ENCODE measurements around the gene RFK. TPM values are rescaled to one million over a fixed set of nuclear protein-coding genes. Genes with fewer than 3 reads are reported as not detected.

RFK gene
- total and polyA plus RNA-seq, 4 donors, result 9.4 to 25.0 (median 18.5) TPM

GRCh38 chr9:76401176-76401575 lies 7.0 kb upstream of the RFK start:
- no peak overlapping the region for H3K4me3 ChIP-seq (ENCODE audit: low read length in 2 of 2)
- no peaks in the 10 kb centered on the region for H3K9me3 ChIP-seq (ENCODE audit: control insufficient read depth, low read length)
- ATAC-seq (ENCODE audit: low FRiP score), result no peak
- H3K4me1 ChIP-seq (ENCODE audit: control insufficient read depth in 1 of 2, insufficient read depth in 2 of 2, low read length in 2 of 2), result no peaks in the 10 kb centered on the region
- WGBS, 2 donors, result 86 to 90% methylated on average over 2 of the region's 2 CpGs
- no peaks in the 10 kb centered on the region for H3K36me3 ChIP-seq (ENCODE audit: control insufficient read depth in 1 of 2, insufficient read depth in 2 of 2, low read length in 1 of 2)
- H3K27ac ChIP-seq (ENCODE audit: low read depth in 1 of 2, low read length in 2 of 2), result no peak overlapping the region
- H3K27me3 ChIP-seq (ENCODE audit: control insufficient read depth in 1 of 2, insufficient read depth in 2 of 2, low read length in 1 of 2), result no peaks in the 10 kb centered on the region
- intact Hi-C loops (cut with DNase I), result loop anchor here in 1 of 2 donors (5.0 kb wide), 1 partner anchor 306 kb away; no protein-coding TSS in a partner anchor
- no peak for DNase-seq

GRCh38 chr9:76400534-76401096 lies 6.4 kb upstream of the RFK start:
- intact Hi-C loops (cut with DNase I), result loop anchor here in 1 of 2 donors (5.0 kb wide), 1 partner anchor 307 kb away; no protein-coding TSS in a partner anchor
- H3K36me3 ChIP-seq (ENCODE audit: control insufficient read depth in 1 of 2, insufficient read depth in 2 of 2, low read length in 1 of 2), result no peaks in the 10 kb centered on the region
- H3K27ac ChIP-seq (ENCODE audit: low read depth in 1 of 2, low read length in 2 of 2), result no peak overlapping the region
- DNase-seq, result no peak
- no peaks in the 10 kb centered on the region for H3K27me3 ChIP-seq (ENCODE audit: control insufficient read depth in 1 of 2, insufficient read depth in 2 of 2, low read length in 1 of 2)
- ATAC-seq (ENCODE audit: low FRiP score), result no peak
- 39 to 69% methylated on average over 1 of the region's 1 CpG for WGBS, 2 donors
- no peak overlapping the region for H3K4me3 ChIP-seq (ENCODE audit: low read length in 2 of 2)
- H3K9me3 ChIP-seq (ENCODE audit: control insufficient read depth, low read length), result no peaks in the 10 kb centered on the region
- H3K4me1 ChIP-seq (ENCODE audit: control insufficient read depth in 1 of 2, insufficient read depth in 2 of 2, low read length in 2 of 2), result no peaks in the 10 kb centered on the region

- DNase-seq, result no peak
- intact Hi-C loops (cut with DNase I), result loop anchor here in 1 of 2 donors (5.0 kb wide), 1 partner anchor 307 kb away; no protein-coding TSS in a partner anchor
- no peak overlapping the region for H3K27ac ChIP-seq (ENCODE audit: low read depth in 1 of 2, low read length in 2 of 2)
- no peaks in the 10 kb centered on the region for H3K36me3 ChIP-seq (ENCODE audit: control insufficient read depth in 1 of 2, insufficient read depth in 2 of 2, low read length in 1 of 2)
- 56 to 70% methylated on average over 1 of the region's 1 CpG for WGBS, 2 donors
- H3K4me1 ChIP-seq (ENCODE audit: control insufficient read depth in 1 of 2, insufficient read depth in 2 of 2, low read length in 2 of 2), result no peaks in the 10 kb centered on the region
- ATAC-seq (ENCODE audit: low FRiP score), result no peak
- H3K27me3 ChIP-seq (ENCODE audit: control insufficient read depth in 1 of 2, insufficient read depth in 2 of 2, low read length in 1 of 2), result no peaks in the 10 kb centered on the region
- no peaks in the 10 kb centered on the region for H3K9me3 ChIP-seq (ENCODE audit: control insufficient read depth, low read length)
- no peak overlapping the region for H3K4me3 ChIP-seq (ENCODE audit: low read length in 2 of 2)
Observed at GRCh38 chr9:76399856-76400255, 5.6 kb upstream of the RFK start.

- no peaks in the 10 kb centered on the region for H3K36me3 ChIP-seq (ENCODE audit: control insufficient read depth in 1 of 2, insufficient read depth in 2 of 2, low read length in 1 of 2)
- no peak for ATAC-seq (ENCODE audit: low FRiP score)
- no peaks in the 10 kb centered on the region for H3K9me3 ChIP-seq (ENCODE audit: control insufficient read depth, low read length)
- no peak overlapping the region for H3K4me3 ChIP-seq (ENCODE audit: low read length in 2 of 2)
- H3K4me1 ChIP-seq (ENCODE audit: control insufficient read depth in 1 of 2, insufficient read depth in 2 of 2, low read length in 2 of 2), result no peaks in the 10 kb centered on the region
- no peak for DNase-seq
- intact Hi-C loops (cut with DNase I), result no loop called here
- no peaks in the 10 kb centered on the region for H3K27me3 ChIP-seq (ENCODE audit: control insufficient read depth in 1 of 2, insufficient read depth in 2 of 2, low read length in 1 of 2)
- no peak overlapping the region for H3K27ac ChIP-seq (ENCODE audit: low read depth in 1 of 2, low read length in 2 of 2)
- 96 to 97% methylated on average over 13 of the region's 13 CpGs for WGBS, 2 donors
Observed at GRCh38 chr9:76396597-76396996, 2.4 kb upstream of the RFK start.

- WGBS, 2 donors, result 88 to 90% methylated on average over 6 of the region's 6 CpGs
- Histone ChIP-seq H3K4me1 (ENCODE audit: control insufficient read depth in 1 of 2, insufficient read depth in 2 of 2, low read length in 2 of 2) (no peaks in the 10 kb centered on the region), H3K27me3 (ENCODE audit: control insufficient read depth in 1 of 2, insufficient read depth in 2 of 2, low read length in 1 of 2) (no peaks in the 10 kb centered on the region), H3K4me3 (ENCODE audit: low read length in 2 of 2) (no peak overlapping the region), H3K27ac (ENCODE audit: low read depth in 1 of 2, low read length in 2 of 2) (no peak overlapping the region), H3K36me3 (ENCODE audit: control insufficient read depth in 1 of 2, insufficient read depth in 2 of 2, low read length in 1 of 2) (no peaks in the 10 kb centered on the region), H3K9me3 (ENCODE audit: control insufficient read depth, low read length) (no peaks in the 10 kb centered on the region)
- ATAC-seq (ENCODE audit: low FRiP score), result no peak
- DNase-seq, result no peak
- intact Hi-C loops (cut with DNase I), result no loop called here
Observed at GRCh38 chr9:76396144-76396543, 1.9 kb upstream of the RFK start.

- peak overlapping the region in 1 of 2 donors; percentile 73 for H3K27ac ChIP-seq (ENCODE audit: low read depth in 1 of 2, low read length in 2 of 2)
- H3K4me1 ChIP-seq (ENCODE audit: control insufficient read depth in 1 of 2, insufficient read depth in 2 of 2, low read length in 2 of 2), result no peaks in the 10 kb centered on the region
- no peaks in the 10 kb centered on the region for H3K9me3 ChIP-seq (ENCODE audit: control insufficient read depth, low read length)
- ATAC-seq (ENCODE audit: low FRiP score) (no peak), DNase-seq (no peak)
- no peaks in the 10 kb centered on the region for H3K27me3 ChIP-seq (ENCODE audit: control insufficient read depth in 1 of 2, insufficient read depth in 2 of 2, low read length in 1 of 2)
- H3K4me3 ChIP-seq (ENCODE audit: low read length in 2 of 2), result no peak overlapping the region
- WGBS, 2 donors, result 78 to 81% methylated on average over 10 of the region's 10 CpGs
- H3K36me3 ChIP-seq (ENCODE audit: control insufficient read depth in 1 of 2, insufficient read depth in 2 of 2, low read length in 1 of 2), result no peaks in the 10 kb centered on the region
- intact Hi-C loops (cut with DNase I), result no loop called here
Observed at GRCh38 chr9:76395381-76395780, 1.2 kb upstream of the RFK start.

- Histone ChIP-seq H3K27ac (ENCODE audit: low read depth in 1 of 2, low read length in 2 of 2) (peak overlapping the region; percentile 15 to 99), H3K4me3 (ENCODE audit: low read length in 2 of 2) (peak overlapping the region; percentile 46 to 96), H3K36me3 (ENCODE audit: control insufficient read depth in 1 of 2, insufficient read depth in 2 of 2, low read length in 1 of 2) (no peaks in the 10 kb centered on the region), H3K9me3 (ENCODE audit: control insufficient read depth, low read length) (no peaks in the 10 kb centered on the region), H3K27me3 (ENCODE audit: control insufficient read depth in 1 of 2, insufficient read depth in 2 of 2, low read length in 1 of 2) (no peaks in the 10 kb centered on the region), H3K4me1 (ENCODE audit: control insufficient read depth in 1 of 2, insufficient read depth in 2 of 2, low read length in 2 of 2) (no peaks in the 10 kb centered on the region)
- DNase-seq, result peak in 1 of 2 donors; percentile 80
- intact Hi-C loops (cut with DNase I), result no loop called here
- WGBS, 2 donors, result 0% methylated on average over 11 of the region's 11 CpGs
- ATAC-seq (ENCODE audit: low FRiP score), result peak; percentile 72
Observed at GRCh38 chr9:76394960-76395252, 680 bp upstream of the RFK start.

- Histone ChIP-seq H3K4me1 (ENCODE audit: control insufficient read depth in 1 of 2, insufficient read depth in 2 of 2, low read length in 2 of 2) (no peaks in the 10 kb centered on the region), H3K9me3 (ENCODE audit: control insufficient read depth, low read length) (no peaks in the 10 kb centered on the region), H3K4me3 (ENCODE audit: low read length in 2 of 2) (no peak overlapping the region), H3K27ac (ENCODE audit: low read depth in 1 of 2, low read length in 2 of 2) (no peak overlapping the region), H3K27me3 (ENCODE audit: control insufficient read depth in 1 of 2, insufficient read depth in 2 of 2, low read length in 1 of 2) (no peaks in the 10 kb centered on the region), H3K36me3 (ENCODE audit: control insufficient read depth in 1 of 2, insufficient read depth in 2 of 2, low read length in 1 of 2) (no peaks in the 10 kb centered on the region)
- ATAC-seq (ENCODE audit: low FRiP score) (no peak), DNase-seq (no peak)
- WGBS, 2 donors, result 64 to 65% methylated on average over 1 of the region's 1 CpG
- intact Hi-C loops (cut with DNase I), result no loop called here
Observed at GRCh38 chr9:76390656-76391055, 3.6 kb downstream of the RFK start.

GRCh38 chr9:76379494-76379893 lies 14.7 kb downstream of the RFK start:
- H3K27me3 ChIP-seq (ENCODE audit: control insufficient read depth in 1 of 2, insufficient read depth in 2 of 2, low read length in 1 of 2), result no peaks in the 10 kb centered on the region
- no peaks in the 10 kb centered on the region for H3K4me1 ChIP-seq (ENCODE audit: control insufficient read depth in 1 of 2, insufficient read depth in 2 of 2, low read length in 2 of 2)
- no peak for ATAC-seq (ENCODE audit: low FRiP score)
- no peak overlapping the region for H3K4me3 ChIP-seq (ENCODE audit: low read length in 2 of 2)
- H3K27ac ChIP-seq (ENCODE audit: low read depth in 1 of 2, low read length in 2 of 2), result no peak overlapping the region
- no peak for DNase-seq
- intact Hi-C loops (cut with DNase I), result no loop called here
- peaks cover 0 to 5% of the 10 kb centered on the region in 2 donors for H3K36me3 ChIP-seq (ENCODE audit: control insufficient read depth in 1 of 2, insufficient read depth in 2 of 2, low read length in 1 of 2)
- 94 to 96% methylated on average over 2 of the region's 2 CpGs for WGBS, 2 donors
- no peaks in the 10 kb centered on the region for H3K9me3 ChIP-seq (ENCODE audit: control insufficient read depth, low read length)
